HUES48 (cell line): ENCODE measurements around the gene ADD2.

Experiments
- H3K27ac ChIP-seq: one replicate; pipeline ENCODE4 v1.7.0; 2013; ENCODE audit warnings: low read depth, low read length, inconsistent platforms
- H3K27me3 ChIP-seq: 2 replicates; pipeline ENCODE4 v1.6.1; 2013; ENCODE audit warnings: mild to moderate bottlenecking, low read length; ENCODE audit not compliant: control insufficient read depth, insufficient read depth
- H3K36me3 ChIP-seq: 2 replicates; pipeline ENCODE4 v1.6.1; 2013; ENCODE audit warnings: low read length; ENCODE audit not compliant: control insufficient read depth, insufficient read depth
- H3K4me1 ChIP-seq: 2 replicates; pipeline ENCODE4 v1.6.1; 2013; ENCODE audit warnings: mild to moderate bottlenecking, low read length; ENCODE audit not compliant: control insufficient read depth, insufficient read depth
- H3K4me3 ChIP-seq: 2 replicates; pipeline ENCODE4 v1.5.1; 2013; ENCODE audit warnings: mild to moderate bottlenecking, low read depth, low read length
- H3K9ac ChIP-seq: 2 replicates; pipeline ENCODE4 v1.6.1; 2013; ENCODE audit warnings: mild to moderate bottlenecking, low read depth, low read length, moderate library complexity
- H3K9me3 ChIP-seq: 2 replicates; pipeline ENCODE4 v1.6.1; 2013; ENCODE audit warnings: low read length; ENCODE audit not compliant: control insufficient read depth, insufficient read depth

Gene ADD2

GRCh38 chr2:70766357-70767078, 1.5 kb downstream of the ADD2 start:
- Histone ChIP-seq H3K27me3 (0 out of 2 replicates have a peak, but pooled peaks cover 3% of the 10 kb centered on the region), H3K27ac (peak overlapping the region; percentile 93), H3K4me1 (peaks cover 32% of the 10 kb centered on the region), H3K4me3 (peak overlapping the region; percentile 90), H3K9ac (peak overlapping the region; percentile 89), H3K36me3 (peaks cover 2% of the 10 kb centered on the region; the same call in 1 of the 2 replicates), H3K9me3 (no peaks in the 10 kb centered on the region)

- Histone ChIP-seq H3K27me3 (0 out of 2 replicates have a peak, but pooled peaks cover 3% of the 10 kb centered on the region), H3K36me3 (peaks cover 2% of the 10 kb centered on the region; the same call in 1 of the 2 replicates), H3K9me3 (no peaks in the 10 kb centered on the region), H3K9ac (no peak overlapping the region), H3K4me3 (peak overlapping the region; percentile 90), H3K4me1 (peaks cover 32% of the 10 kb centered on the region), H3K27ac (no peak overlapping the region)
Measured at GRCh38 chr2:70765507-70765906, 2.5 kb downstream of the ADD2 start.

- no peak overlapping the region for H3K27ac ChIP-seq
- H3K27me3 ChIP-seq: no peaks in the 10 kb centered on the region
- peaks cover 8% of the 10 kb centered on the region; the same call in 1 of the 2 replicates for H3K4me1 ChIP-seq
- no peaks in the 10 kb centered on the region for H3K9me3 ChIP-seq
- H3K4me3 ChIP-seq: no peak overlapping the region
- peaks cover 2% of the 10 kb centered on the region; the same call in 1 of the 2 replicates for H3K36me3 ChIP-seq
- H3K9ac ChIP-seq: no peak overlapping the region
Measured at GRCh38 chr2:70759446-70759845, 8.6 kb downstream of the ADD2 start.

GRCh38 chr2:70757966-70758365, 10.0 kb downstream of the ADD2 start:
- peaks cover 17% of the 10 kb centered on the region for H3K4me1 ChIP-seq
- no peak overlapping the region for H3K4me3 ChIP-seq
- H3K27ac ChIP-seq: no peak overlapping the region
- no peaks in the 10 kb centered on the region for H3K9me3 ChIP-seq
- H3K36me3 ChIP-seq: no peaks in the 10 kb centered on the region
- H3K27me3 ChIP-seq: no peaks in the 10 kb centered on the region
- no peak overlapping the region for H3K9ac ChIP-seq

- no peak overlapping the region for H3K9ac ChIP-seq
- no peaks in the 10 kb centered on the region for H3K36me3 ChIP-seq
- H3K4me3 ChIP-seq: no peak overlapping the region
- no peaks in the 10 kb centered on the region for H3K27me3 ChIP-seq
- no peak overlapping the region for H3K27ac ChIP-seq
- H3K4me1 ChIP-seq: peaks cover 17% of the 10 kb centered on the region
- no peaks in the 10 kb centered on the region for H3K9me3 ChIP-seq
Measured at GRCh38 chr2:70757360-70757759, 10.6 kb downstream of the ADD2 start.

- Histone ChIP-seq H3K4me1 (peaks cover 17% of the 10 kb centered on the region), H3K36me3 (no peaks in the 10 kb centered on the region), H3K9ac (no peak overlapping the region), H3K27me3 (no peaks in the 10 kb centered on the region), H3K4me3 (no peak overlapping the region), H3K9me3 (no peaks in the 10 kb centered on the region), H3K27ac (no peak overlapping the region)
Measured at GRCh38 chr2:70756128-70756527, 11.9 kb downstream of the ADD2 start.

- no peaks in the 10 kb centered on the region for H3K27me3 ChIP-seq
- no peaks in the 10 kb centered on the region for H3K36me3 ChIP-seq
- no peak overlapping the region for H3K4me3 ChIP-seq
- H3K9ac ChIP-seq: no peak overlapping the region
- peaks cover 17% of the 10 kb centered on the region for H3K4me1 ChIP-seq
- H3K9me3 ChIP-seq: no peaks in the 10 kb centered on the region
- H3K27ac ChIP-seq: no peak overlapping the region
Measured at GRCh38 chr2:70753902-70754301, 14.1 kb downstream of the ADD2 start.

GRCh38 chr2:70753031-70753430, 15.0 kb downstream of the ADD2 start:
- no peaks in the 10 kb centered on the region for H3K9me3 ChIP-seq
- H3K27me3 ChIP-seq: no peaks in the 10 kb centered on the region
- H3K4me3 ChIP-seq: no peak overlapping the region
- H3K36me3 ChIP-seq: no peaks in the 10 kb centered on the region
- H3K27ac ChIP-seq: no peak overlapping the region
- peaks cover 21% of the 10 kb centered on the region for H3K4me1 ChIP-seq
- H3K9ac ChIP-seq: no peak overlapping the region

GRCh38 chr2:70752396-70752795, 15.6 kb downstream of the ADD2 start:
- H3K4me3 ChIP-seq: no peak overlapping the region
- H3K4me1 ChIP-seq: peaks cover 21% of the 10 kb centered on the region
- H3K27me3 ChIP-seq: no peaks in the 10 kb centered on the region
- no peak overlapping the region for H3K27ac ChIP-seq
- no peak overlapping the region for H3K9ac ChIP-seq
- no peaks in the 10 kb centered on the region for H3K36me3 ChIP-seq
- no peaks in the 10 kb centered on the region for H3K9me3 ChIP-seq

GRCh38 chr2:70751881-70752280, 16.1 kb downstream of the ADD2 start:
- H3K9me3 ChIP-seq: no peaks in the 10 kb centered on the region
- H3K4me3 ChIP-seq: no peak overlapping the region
- no peak overlapping the region for H3K9ac ChIP-seq
- H3K27me3 ChIP-seq: no peaks in the 10 kb centered on the region
- no peaks in the 10 kb centered on the region for H3K36me3 ChIP-seq
- H3K27ac ChIP-seq: no peak overlapping the region
- peaks cover 21% of the 10 kb centered on the region for H3K4me1 ChIP-seq

- no peak overlapping the region for H3K9ac ChIP-seq
Measured at GRCh38 chr2:70750320-70750719, 17.7 kb downstream of the ADD2 start.

More at GRCh38 chr2:70750320-70750719, 17.7 kb downstream of the ADD2 start:
- Histone ChIP-seq H3K27me3 (no peaks in the 10 kb centered on the region), H3K4me3 (no peak overlapping the region), H3K4me1 (peaks cover 36% of the 10 kb centered on the region), H3K27ac (no peak overlapping the region), H3K9me3 (no peaks in the 10 kb centered on the region), H3K36me3 (no peaks in the 10 kb centered on the region)
